Measurements from ENCODE around the gene NUDT3. TPM values are rescaled to one million over a fixed set of nuclear protein-coding genes. Genes with fewer than 3 reads are reported as not detected.

NUDT3 gene
- total and polyA plus RNA-seq, 2 experiments from 2014 or later: 18.6 to 26.1 TPM

DNA sequence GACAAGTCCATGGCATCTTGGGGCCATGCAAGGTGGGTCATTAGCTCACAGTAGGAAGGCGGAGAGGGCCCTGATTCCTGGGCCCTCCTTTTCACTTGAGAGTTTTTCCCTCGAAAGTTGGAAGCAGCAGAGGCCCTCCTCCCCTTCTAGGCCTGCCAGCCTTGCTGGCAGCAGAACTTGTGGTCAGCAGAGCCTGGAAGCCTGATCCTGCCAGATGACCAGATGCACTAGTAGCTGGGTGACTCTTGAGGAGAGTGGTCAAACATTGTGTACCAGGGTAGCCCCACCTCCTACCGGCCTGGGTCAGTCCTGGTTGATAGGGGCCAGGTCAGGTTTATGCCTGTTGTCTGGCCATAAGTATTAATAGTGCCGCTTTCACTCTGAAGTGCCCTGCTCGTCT, 159.6 kb downstream of the NUDT3 start:
- TF ChIP-seq, protein P1, sequence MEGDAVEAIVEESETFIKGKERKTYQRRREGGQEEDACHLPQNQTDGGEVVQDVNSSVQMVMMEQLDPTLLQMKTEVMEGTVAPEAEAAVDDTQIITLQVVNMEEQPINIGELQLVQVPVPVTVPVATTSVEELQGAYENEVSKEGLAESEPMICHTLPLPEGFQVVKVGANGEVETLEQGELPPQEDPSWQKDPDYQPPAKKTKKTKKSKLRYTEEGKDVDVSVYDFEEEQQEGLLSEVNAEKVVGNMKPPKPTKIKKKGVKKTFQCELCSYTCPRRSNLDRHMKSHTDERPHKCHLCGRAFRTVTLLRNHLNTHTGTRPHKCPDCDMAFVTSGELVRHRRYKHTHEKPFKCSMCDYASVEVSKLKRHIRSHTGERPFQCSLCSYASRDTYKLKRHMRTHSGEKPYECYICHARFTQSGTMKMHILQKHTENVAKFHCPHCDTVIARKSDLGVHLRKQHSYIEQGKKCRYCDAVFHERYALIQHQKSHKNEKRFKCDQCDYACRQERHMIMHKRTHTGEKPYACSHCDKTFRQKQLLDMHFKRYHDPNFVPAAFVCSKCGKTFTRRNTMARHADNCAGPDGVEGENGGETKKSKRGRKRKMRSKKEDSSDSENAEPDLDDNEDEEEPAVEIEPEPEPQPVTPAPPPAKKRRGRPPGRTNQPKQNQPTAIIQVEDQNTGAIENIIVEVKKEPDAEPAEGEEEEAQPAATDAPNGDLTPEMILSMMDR (IDR thresholded peaks at IDR 0.05; ENCODE audit: low read depth, low read length): no peak
- DNase-seq (ENCODE audit: low read depth in 1 of 2, low spot score in 1 of 2): peak in 1 of 2 donors; percentile 31
- no peaks in the 10 kb centered on the region for H3K36me3 ChIP-seq
- no peaks in the 10 kb centered on the region for H3K9me3 ChIP-seq (ENCODE audit: low read depth)
- peaks cover 17% of the 10 kb centered on the region for H3K4me1 ChIP-seq (ENCODE audit: low read depth)
- H3K27ac ChIP-seq: peak overlapping the region; percentile 95
- no peak overlapping the region for H3K4me3 ChIP-seq
- no peaks in the 10 kb centered on the region for H3K27me3 ChIP-seq

DNA sequence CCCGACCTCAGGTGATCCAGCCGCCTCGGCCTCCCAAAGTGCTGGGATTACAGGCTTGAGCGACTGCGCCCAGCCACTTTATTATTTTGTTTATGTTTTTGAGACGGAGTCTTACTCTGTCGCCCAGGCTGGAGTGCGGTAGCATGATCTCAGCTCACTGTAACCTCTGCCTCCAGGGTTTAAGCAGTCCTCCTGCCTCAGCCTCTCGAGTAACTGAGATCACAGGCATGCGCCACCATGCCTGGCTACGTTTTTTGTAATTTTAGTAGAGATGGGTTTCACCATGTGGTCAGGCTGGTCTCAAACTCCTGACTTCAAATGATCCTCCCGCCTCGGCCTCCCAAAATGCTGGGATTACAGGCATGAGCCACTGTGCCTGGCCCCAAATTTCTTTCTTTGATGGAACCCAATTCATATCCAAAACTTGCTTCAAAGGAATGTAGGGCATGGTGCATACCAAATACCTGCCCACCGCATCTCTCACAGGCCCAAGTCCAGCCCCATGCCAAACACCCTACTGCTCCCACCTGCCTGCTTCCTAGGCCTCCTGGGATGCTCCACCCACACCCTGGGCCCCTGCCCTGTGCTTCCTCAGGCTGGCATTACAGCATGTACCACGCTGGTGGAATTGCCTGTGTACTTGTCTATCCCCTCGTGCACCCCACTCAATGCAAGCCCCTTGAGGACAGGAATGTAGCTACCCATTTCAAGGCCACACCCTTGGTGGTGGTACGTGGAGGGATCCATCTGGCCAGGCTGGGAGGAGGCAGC, 160.7 kb downstream of the NUDT3 start:
- DNase-seq (ENCODE audit: low read depth in 1 of 2, low spot score in 1 of 2): no peak
- TF ChIP-seq, protein P1 (IDR thresholded peaks at IDR 0.05; ENCODE audit: low read depth, low read length): no peak
- Histone ChIP-seq H3K4me1 (ENCODE audit: low read depth) (peaks cover 20% of the 10 kb centered on the region), H3K4me3 (no peak overlapping the region), H3K9me3 (ENCODE audit: low read depth) (no peaks in the 10 kb centered on the region), H3K27ac (no peak overlapping the region), H3K27me3 (no peaks in the 10 kb centered on the region), H3K36me3 (no peaks in the 10 kb centered on the region)

DNA sequence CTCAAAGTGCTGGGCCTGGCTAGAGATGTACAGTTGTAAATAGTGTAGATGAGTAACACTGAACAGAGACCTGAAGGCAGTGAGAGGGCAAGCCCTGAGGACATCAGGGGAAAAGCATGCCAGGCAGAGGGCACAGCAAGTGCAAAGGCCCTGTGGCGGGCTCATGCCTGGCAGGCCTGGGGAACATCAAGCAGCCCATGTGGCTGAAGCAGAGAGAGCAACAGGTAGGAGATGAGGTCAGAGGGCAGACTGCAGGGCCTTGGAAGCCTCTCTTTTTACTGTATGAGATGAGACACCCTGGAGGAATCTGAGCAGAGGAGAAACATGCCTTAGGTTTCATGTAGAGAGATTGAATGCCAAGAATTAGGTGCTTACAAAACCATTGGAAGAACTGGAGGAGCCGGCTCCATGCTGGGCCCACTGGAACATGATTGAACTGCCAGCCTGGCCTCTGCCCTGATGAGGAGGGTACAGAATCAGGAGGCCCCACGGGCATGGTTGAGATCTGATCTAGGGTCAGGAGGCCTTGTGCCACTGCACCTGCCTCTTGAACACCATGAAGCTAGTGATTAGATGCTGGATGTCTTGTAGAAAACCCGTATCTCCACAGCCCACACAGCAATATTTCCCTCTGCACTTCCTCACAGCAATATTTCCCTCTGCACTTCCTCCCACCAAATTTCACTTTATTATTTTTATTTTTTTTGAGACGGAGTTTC, 161.7 kb downstream of the NUDT3 start:
- no peaks in the 10 kb centered on the region for H3K36me3 ChIP-seq
- no peak overlapping the region for H3K27ac ChIP-seq
- H3K4me3 ChIP-seq: no peak overlapping the region
- DNase-seq (ENCODE audit: low read depth in 1 of 2, low spot score in 1 of 2): no peak
- TF ChIP-seq, protein P1 (IDR thresholded peaks at IDR 0.05; ENCODE audit: low read depth, low read length): no peak
- no peaks in the 10 kb centered on the region for H3K27me3 ChIP-seq
- H3K9me3 ChIP-seq (ENCODE audit: low read depth): no peaks in the 10 kb centered on the region
- peaks cover 15% of the 10 kb centered on the region for H3K4me1 ChIP-seq (ENCODE audit: low read depth)

DNA sequence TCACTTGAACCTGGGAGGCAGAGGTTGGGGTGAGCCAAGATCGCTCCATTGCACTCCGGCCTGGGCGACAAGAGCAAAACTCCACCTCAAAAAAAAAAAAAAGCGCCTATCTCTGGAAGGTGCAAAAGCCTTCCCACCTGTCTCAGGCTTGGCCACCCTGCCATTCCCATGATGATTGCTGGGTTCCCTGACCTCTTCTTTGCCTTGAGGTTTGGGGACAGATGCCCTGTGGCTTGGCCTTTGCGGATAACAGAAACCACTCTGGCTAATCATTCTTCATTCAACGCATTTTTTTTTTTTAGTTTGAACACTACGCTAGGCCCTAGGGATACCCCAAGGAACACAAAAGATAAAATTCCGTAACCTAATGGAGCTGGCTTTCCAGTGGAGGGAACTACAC, 162.6 kb downstream of the NUDT3 start:
- no peaks in the 10 kb centered on the region for H3K9me3 ChIP-seq (ENCODE audit: low read depth)
- TF ChIP-seq, protein P1 (IDR thresholded peaks at IDR 0.05; ENCODE audit: low read depth, low read length): no peak
- H3K27me3 ChIP-seq: no peaks in the 10 kb centered on the region
- H3K4me1 ChIP-seq (ENCODE audit: low read depth): peaks cover 14% of the 10 kb centered on the region
- H3K4me3 ChIP-seq: no peak overlapping the region
- H3K27ac ChIP-seq: no peak overlapping the region
- H3K36me3 ChIP-seq: no peaks in the 10 kb centered on the region
- DNase-seq (ENCODE audit: low read depth in 1 of 2, low spot score in 1 of 2): no peak

Other genes with a start within 250 kb of the NUDT3 start
- gene GRM4, start 246.6 kb downstream of the NUDT3 start, total RNA-seq: 0.25 and 0.42 TPM in 2 replicates
- gene GRM4, start 246.6 kb downstream of the NUDT3 start, polyA plus RNA-seq: 0.22 and 0.31 TPM in 2 replicates
- gene HMGA1, start 155.8 kb downstream of the NUDT3 start, total RNA-seq: 505 and 639 TPM in 2 replicates
- gene HMGA1, start 155.8 kb downstream of the NUDT3 start, polyA plus RNA-seq: 341 and 384 TPM in 2 replicates
- 13.1 and 13.4 TPM in 2 replicates for gene SMIM29, start 143.7 kb downstream of the NUDT3 start, total RNA-seq
- gene SMIM29, start 143.7 kb downstream of the NUDT3 start, polyA plus RNA-seq: 14.7 and 17.7 TPM in 2 replicates
- gene RPS10, start 33.4 kb upstream of the NUDT3 start, total RNA-seq: 1,764 and 2,367 TPM in 2 replicates
- 558 and 632 TPM in 2 replicates for gene RPS10, start 33.4 kb upstream of the NUDT3 start, polyA plus RNA-seq
- gene PACSIN1, start 73.4 kb upstream of the NUDT3 start, total RNA-seq: 12.5 and 20.3 TPM in 2 replicates
- gene PACSIN1, start 73.4 kb upstream of the NUDT3 start, polyA plus RNA-seq: 12.1 and 12.6 TPM in 2 replicates
- gene SPDEF, start 163.7 kb upstream of the NUDT3 start, total RNA-seq: 0.42 and 1.1 TPM in 2 replicates
- gene SPDEF, start 163.7 kb upstream of the NUDT3 start, polyA plus RNA-seq: 0.96 TPM in 1 of 2 replicates, not detected in the other